Keratinocyte (primary cell): ENCODE data around the gene CCDC34.

Experiments used
- EZH2 ChIP-seq: IDR thresholded peaks from one replicate; pipeline ENCODE4 v1.6.1; 2012; ENCODE audit warnings: inconsistent platforms, mild to moderate bottlenecking, low read length, moderate library complexity
- TF ChIP-seq, protein P1 (sequence below), 3 experiments: IDR thresholded peaks in 1 of 3; conservative IDR thresholded peaks in 1 of 3; optimal IDR thresholded peaks in 1 of 3; 2 replicates in 2 of 3; 3 replicates in 1 of 3; pipeline versions ENCODE3 to v1.5.1; 2011; ENCODE audit warnings: low read length in 3 of 3, mild to moderate bottlenecking in 3 of 3, moderate library complexity in 2 of 3, control low read depth in 1 of 3, inconsistent platforms in 1 of 3; ENCODE audit not compliant: insufficient read depth in 2 of 3; ENCODE audit errors: extremely low read depth in 1 of 3

DNA sequence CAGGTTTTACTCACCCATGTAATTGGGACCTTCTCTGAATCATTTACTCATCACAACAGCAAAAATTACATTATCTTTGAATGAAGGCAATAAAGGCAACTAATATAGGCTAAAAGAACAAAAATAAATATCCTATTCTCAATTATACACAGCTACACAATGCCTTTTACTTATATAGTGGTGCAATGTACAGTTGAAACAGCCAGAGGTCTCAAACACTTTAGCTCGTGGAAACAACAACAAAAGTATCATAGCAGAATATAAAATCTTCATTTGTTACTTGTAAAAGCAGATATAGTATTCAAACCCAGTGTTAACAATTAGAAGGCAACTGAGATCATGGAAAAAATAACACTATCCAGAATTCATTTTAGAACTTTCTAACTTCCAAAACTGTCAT is 20.6 kb upstream of the CCDC34 start:
- TF ChIP-seq, protein P1, sequence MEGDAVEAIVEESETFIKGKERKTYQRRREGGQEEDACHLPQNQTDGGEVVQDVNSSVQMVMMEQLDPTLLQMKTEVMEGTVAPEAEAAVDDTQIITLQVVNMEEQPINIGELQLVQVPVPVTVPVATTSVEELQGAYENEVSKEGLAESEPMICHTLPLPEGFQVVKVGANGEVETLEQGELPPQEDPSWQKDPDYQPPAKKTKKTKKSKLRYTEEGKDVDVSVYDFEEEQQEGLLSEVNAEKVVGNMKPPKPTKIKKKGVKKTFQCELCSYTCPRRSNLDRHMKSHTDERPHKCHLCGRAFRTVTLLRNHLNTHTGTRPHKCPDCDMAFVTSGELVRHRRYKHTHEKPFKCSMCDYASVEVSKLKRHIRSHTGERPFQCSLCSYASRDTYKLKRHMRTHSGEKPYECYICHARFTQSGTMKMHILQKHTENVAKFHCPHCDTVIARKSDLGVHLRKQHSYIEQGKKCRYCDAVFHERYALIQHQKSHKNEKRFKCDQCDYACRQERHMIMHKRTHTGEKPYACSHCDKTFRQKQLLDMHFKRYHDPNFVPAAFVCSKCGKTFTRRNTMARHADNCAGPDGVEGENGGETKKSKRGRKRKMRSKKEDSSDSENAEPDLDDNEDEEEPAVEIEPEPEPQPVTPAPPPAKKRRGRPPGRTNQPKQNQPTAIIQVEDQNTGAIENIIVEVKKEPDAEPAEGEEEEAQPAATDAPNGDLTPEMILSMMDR (optimal IDR thresholded peaks at IDR 0.05 in 1 of 3, IDR thresholded peaks at IDR 0.05 in 1 of 3, conservative IDR thresholded peaks at IDR 0.05 in 1 of 3; ENCODE audit: extremely low read depth in 1 of 3, insufficient read depth in 2 of 3, low read length in 3 of 3), result no peak
- TF ChIP-seq EZH2, result no peak
